GM12873 (cell line): ENCODE data around the gene GTF2IRD1.

Experiments used
- CTCF ChIP-seq: IDR thresholded peaks from 2 replicates; pipeline ENCODE4 v1.5.1; 2012; ENCODE audit warnings: low read depth, mild to moderate bottlenecking, moderate library complexity, low read length, control low read depth; ENCODE audit not compliant: insufficient read depth; ENCODE audit errors: missing control alignments

GTF2IRD1 gene

GRCh38 chr7:74581916-74582440 is 128.3 kb downstream of the GTF2IRD1 start:
- TF ChIP-seq CTCF = no peak

GRCh38 chr7:74582447-74583039 is 128.8 kb downstream of the GTF2IRD1 start:
- no peak for TF ChIP-seq CTCF

- TF ChIP-seq CTCF = no peak
These were observed 129.9 kb downstream of the GTF2IRD1 start for GRCh38 chr7:74583630-74584029.

- peak; percentile 8 for TF ChIP-seq CTCF
These were observed 130.7 kb downstream of the GTF2IRD1 start for GRCh38 chr7:74584160-74584954.

GRCh38 chr7:74585844-74586243 is 132.1 kb downstream of the GTF2IRD1 start:
- no peak for TF ChIP-seq CTCF

GRCh38 chr7:74586258-74587175 is 132.8 kb downstream of the GTF2IRD1 start:
- TF ChIP-seq CTCF = no peak
